Measurements from ENCODE around the gene OSBPL7. TPM values are rescaled to one million over a fixed set of nuclear protein-coding genes. Genes with fewer than 3 reads are reported as not detected.

The OSBPL7 gene
- total RNA-seq, 1 donor from 2014 or later, result 14.4 TPM

DNA sequence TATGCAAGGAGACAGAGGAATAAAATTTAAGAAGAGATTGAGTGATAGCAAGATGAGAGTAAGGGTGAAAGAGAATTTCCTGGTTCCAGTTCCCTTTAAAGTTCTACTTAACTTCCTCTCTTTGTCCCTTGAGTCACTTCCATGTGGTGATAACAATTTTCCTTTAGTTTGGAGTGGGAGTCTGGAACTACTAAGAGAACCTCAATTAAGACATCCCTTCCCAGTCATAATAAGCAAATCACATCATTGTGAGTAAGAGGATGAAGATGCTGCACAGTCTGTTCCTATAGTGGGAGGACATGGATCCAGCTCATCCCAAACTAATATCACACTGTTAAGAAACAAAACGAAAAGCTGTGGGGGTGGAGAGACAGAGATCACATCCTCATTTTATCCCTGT lies 64.2 kb downstream of the OSBPL7 start:
- Histone ChIP-seq H3K4me3 (no peak overlapping the region), H3K27ac (no peak overlapping the region), H3K4me1 (no peaks in the 10 kb centered on the region), H3K36me3 (no peaks in the 10 kb centered on the region), H3K27me3 (peaks cover 23% of the 10 kb centered on the region), H3K9me3 (no peaks in the 10 kb centered on the region)
- intact Hi-C loops (cut with DNase I), result no loop called here
- TF ChIP-seq, protein P1, sequence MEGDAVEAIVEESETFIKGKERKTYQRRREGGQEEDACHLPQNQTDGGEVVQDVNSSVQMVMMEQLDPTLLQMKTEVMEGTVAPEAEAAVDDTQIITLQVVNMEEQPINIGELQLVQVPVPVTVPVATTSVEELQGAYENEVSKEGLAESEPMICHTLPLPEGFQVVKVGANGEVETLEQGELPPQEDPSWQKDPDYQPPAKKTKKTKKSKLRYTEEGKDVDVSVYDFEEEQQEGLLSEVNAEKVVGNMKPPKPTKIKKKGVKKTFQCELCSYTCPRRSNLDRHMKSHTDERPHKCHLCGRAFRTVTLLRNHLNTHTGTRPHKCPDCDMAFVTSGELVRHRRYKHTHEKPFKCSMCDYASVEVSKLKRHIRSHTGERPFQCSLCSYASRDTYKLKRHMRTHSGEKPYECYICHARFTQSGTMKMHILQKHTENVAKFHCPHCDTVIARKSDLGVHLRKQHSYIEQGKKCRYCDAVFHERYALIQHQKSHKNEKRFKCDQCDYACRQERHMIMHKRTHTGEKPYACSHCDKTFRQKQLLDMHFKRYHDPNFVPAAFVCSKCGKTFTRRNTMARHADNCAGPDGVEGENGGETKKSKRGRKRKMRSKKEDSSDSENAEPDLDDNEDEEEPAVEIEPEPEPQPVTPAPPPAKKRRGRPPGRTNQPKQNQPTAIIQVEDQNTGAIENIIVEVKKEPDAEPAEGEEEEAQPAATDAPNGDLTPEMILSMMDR (IDR thresholded peaks at IDR 0.05), result no peak
- ATAC-seq (no peak), DNase-seq (no peak)

Other genes starting within 250 kb of the OSBPL7 start
- gene KPNB1, start 171.9 kb downstream of the OSBPL7 start, total RNA-seq, result 196 TPM
- 14.7 TPM for gene TBKBP1, start 127.6 kb downstream of the OSBPL7 start, total RNA-seq
- 3.9 TPM for gene TBX21, start 88.6 kb downstream of the OSBPL7 start, total RNA-seq
- 29.2 TPM for gene MRPL10, start 9.7 kb upstream of the OSBPL7 start, total RNA-seq
- gene LRRC46, start 9.9 kb upstream of the OSBPL7 start, total RNA-seq, result 1.1 TPM
- 30.5 TPM for gene SCRN2, start 19.5 kb upstream of the OSBPL7 start, total RNA-seq
- 8.5 TPM for gene SP6, start 29.4 kb upstream of the OSBPL7 start, total RNA-seq
- 16.9 TPM for gene SP2, start 74.4 kb upstream of the OSBPL7 start, total RNA-seq
- gene PNPO, start 119.8 kb upstream of the OSBPL7 start, total RNA-seq, result 29.4 TPM
- gene PRR15L, start 136.1 kb upstream of the OSBPL7 start, total RNA-seq, result 47.4 TPM
- 140 TPM for gene CDK5RAP3, start 149.3 kb upstream of the OSBPL7 start, total RNA-seq
- gene COPZ2, start 216.0 kb upstream of the OSBPL7 start, total RNA-seq, result 24.5 TPM
- 201 TPM for gene NFE2L1, start 226.6 kb upstream of the OSBPL7 start, total RNA-seq